Upper lobe of left lung (tissue), 6 donors: ENCODE measurements around the gene OXCT1. TPM values are rescaled to one million over a fixed set of nuclear protein-coding genes. Genes with fewer than 3 reads are reported as not detected.

Experiments used
- ATAC-seq, 2 donors: fragments of 200-7000 bp; cut with Tn5 transposase; one replicate each; pipeline ENCODE4 v1.9.1; 2022; ENCODE audit warnings: mild to moderate bottlenecking in 2 of 2, moderate library complexity in 2 of 2; ENCODE audit not compliant: low FRiP score in 2 of 2
- DNase-seq, 2 donors: peaks; one replicate each; pipeline ENCODE4 v3.0.0-alpha.2; 2019 to 2020
- H3K27ac ChIP-seq, 4 donors: fragments of 200-600 bp; sonication (generic); one replicate each; pipeline ENCODE4 v1.5.1; 2016 to 2019
- H3K27me3 ChIP-seq, 4 donors: fragments of 200-600 bp; sonication (generic); one replicate each; pipeline ENCODE4 v1.5.1; 2017 to 2019
- H3K36me3 ChIP-seq, 4 donors: fragments of 200-600 bp; sonication (generic); one replicate each; pipeline ENCODE4 v1.5.1; 2016 to 2019
- H3K4me1 ChIP-seq, 4 donors: fragments of 200-600 bp; sonication (generic); one replicate each; pipeline ENCODE4 v1.5.1; 2018 to 2019
- H3K4me3 ChIP-seq, 4 donors: fragments of 200-600 bp; sonication (generic); one replicate each; pipeline ENCODE4 v1.5.1; 2017 to 2019; ENCODE audit warnings: mild to moderate bottlenecking in 2 of 4, moderate library complexity in 1 of 4
- H3K9me3 ChIP-seq, 4 donors: fragments of 200-600 bp; sonication (generic); one replicate each; pipeline ENCODE4 v1.5.1; 2018 to 2019
- EP300 ChIP-seq, 4 donors: sonication (generic); formaldehyde crosslinking; IDR thresholded peaks; one replicate each; pipeline ENCODE4 v1.5.1; 2017; ENCODE audit warnings: antibody characterized with exemption in 4 of 4, control low read depth in 2 of 4
- POLR2A ChIP-seq, 4 donors: fragments of 450-650 bp; IDR thresholded peaks; one replicate each; pipeline ENCODE4 v1.5.1; 2016 to 2017; ENCODE audit warnings: antibody characterized with exemption in 4 of 4, mild to moderate bottlenecking in 2 of 4
- POLR2AphosphoS5 ChIP-seq, 2 donors: sonication (generic); formaldehyde crosslinking; IDR thresholded peaks; one replicate each; pipeline ENCODE4 v1.5.1; 2017; ENCODE audit warnings: antibody characterized with exemption in 2 of 2
- WGBS, 2 donors: methylation state at CpG; one replicate each; pipeline ENCODE4 v1.1.5; 2017 to 2018; 5-methylcytosine and 5-hydroxymethylcytosine counted together
- total RNA-seq, 6 donors: library from RNA; depleted of rRNA in 4 of 6; stranded (reverse); fragments of >200 nt in 4 of 6; gene quantifications; one replicate each; pipeline versions ENCODE4 v1.1.0 to v1.2.1, GENCODE V29; 2016 to 2021
- TF ChIP-seq, protein P1 (sequence below), 6 experiments: fragments of 450-650 bp in 4 of 6; fragments of 200-600 bp in 2 of 6; sonication (generic) in 2 of 6; IDR thresholded peaks; one replicate each; pipeline ENCODE4 v1.5.1; 2016 to 2019; ENCODE audit warnings: antibody characterized with exemption in 6 of 6
- donor health status: DM: no; HTN: no; CAD: no; lungs with moderate emphysema.
- donor health status: DM: no; HTN: yes; CAD: no; lungs with severe emphysema.

OXCT1 gene
- total RNA-seq, 6 donors from 2014 or later: 6.4 to 16.3 (median 12.1) TPM

- Histone ChIP-seq H3K4me3 (no peak overlapping the region), H3K27ac (no peak overlapping the region), H3K36me3 (peaks cover 0 to 9% (median 4%) of the 10 kb centered on the region in 4 donors), H3K27me3 (no peaks in the 10 kb centered on the region), H3K9me3 (no peaks in the 10 kb centered on the region), H3K4me1 (no peaks in the 10 kb centered on the region)
- DNase-seq (no peak), ATAC-seq (no peak)
- 95 to 100% methylated on average over 1 of the region's 1 CpG for WGBS, 2 donors
- TF ChIP-seq, protein P1, sequence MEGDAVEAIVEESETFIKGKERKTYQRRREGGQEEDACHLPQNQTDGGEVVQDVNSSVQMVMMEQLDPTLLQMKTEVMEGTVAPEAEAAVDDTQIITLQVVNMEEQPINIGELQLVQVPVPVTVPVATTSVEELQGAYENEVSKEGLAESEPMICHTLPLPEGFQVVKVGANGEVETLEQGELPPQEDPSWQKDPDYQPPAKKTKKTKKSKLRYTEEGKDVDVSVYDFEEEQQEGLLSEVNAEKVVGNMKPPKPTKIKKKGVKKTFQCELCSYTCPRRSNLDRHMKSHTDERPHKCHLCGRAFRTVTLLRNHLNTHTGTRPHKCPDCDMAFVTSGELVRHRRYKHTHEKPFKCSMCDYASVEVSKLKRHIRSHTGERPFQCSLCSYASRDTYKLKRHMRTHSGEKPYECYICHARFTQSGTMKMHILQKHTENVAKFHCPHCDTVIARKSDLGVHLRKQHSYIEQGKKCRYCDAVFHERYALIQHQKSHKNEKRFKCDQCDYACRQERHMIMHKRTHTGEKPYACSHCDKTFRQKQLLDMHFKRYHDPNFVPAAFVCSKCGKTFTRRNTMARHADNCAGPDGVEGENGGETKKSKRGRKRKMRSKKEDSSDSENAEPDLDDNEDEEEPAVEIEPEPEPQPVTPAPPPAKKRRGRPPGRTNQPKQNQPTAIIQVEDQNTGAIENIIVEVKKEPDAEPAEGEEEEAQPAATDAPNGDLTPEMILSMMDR (IDR thresholded peaks at IDR 0.05): no peak
- TF ChIP-seq EP300 (IDR thresholded peaks at IDR 0.05) (no peak), POLR2AphosphoS5 (IDR thresholded peaks at IDR 0.05) (no peak), POLR2A (IDR thresholded peaks at IDR 0.05) (no peak)
Measured at GRCh38 chr5:41827792-41828191, 42.4 kb downstream of the OXCT1 start.

DNA sequence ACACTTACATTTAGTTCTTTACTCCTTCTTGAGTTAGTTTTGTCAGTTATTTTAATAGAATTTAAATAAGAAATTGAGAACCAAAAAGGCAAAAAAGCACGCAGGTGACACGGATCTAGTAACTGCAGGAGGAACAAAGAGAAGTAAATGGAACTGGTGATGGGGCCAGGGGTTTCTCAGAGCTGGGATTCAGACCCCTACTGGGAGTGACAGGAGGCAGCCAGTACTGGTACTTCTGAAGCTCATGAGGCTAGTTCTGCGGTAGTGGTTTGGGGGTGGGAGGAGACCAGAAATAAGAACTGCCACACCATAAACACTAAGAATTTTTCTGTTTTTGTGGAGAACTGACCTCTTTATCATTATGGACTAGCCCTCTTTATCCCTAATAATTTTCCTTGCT is 48.2 kb downstream of the OXCT1 start:
- Histone ChIP-seq H3K27me3 (no peaks in the 10 kb centered on the region), H3K36me3 (no peaks in the 10 kb centered on the region), H3K27ac (no peak overlapping the region), H3K4me1 (no peaks in the 10 kb centered on the region), H3K9me3 (no peaks in the 10 kb centered on the region), H3K4me3 (no peak overlapping the region)
- DNase-seq (no peak), ATAC-seq (no peak)
- TF ChIP-seq POLR2A (IDR thresholded peaks at IDR 0.05) (no peak), EP300 (IDR thresholded peaks at IDR 0.05) (no peak), POLR2AphosphoS5 (IDR thresholded peaks at IDR 0.05) (no peak)
- TF ChIP-seq, protein P1 (IDR thresholded peaks at IDR 0.05): no peak
- 85 to 90% methylated on average over 3 of the region's 3 CpGs for WGBS, 2 donors

GRCh38 chr5:41821051-41821450 is 49.2 kb downstream of the OXCT1 start:
- no peak for ATAC-seq
- no peak overlapping the region for H3K4me3 ChIP-seq
- no peak for TF ChIP-seq POLR2A (IDR thresholded peaks at IDR 0.05)
- TF ChIP-seq, protein P1 (IDR thresholded peaks at IDR 0.05): no peak
- TF ChIP-seq EP300 (IDR thresholded peaks at IDR 0.05): no peak
- no peak for TF ChIP-seq POLR2AphosphoS5 (IDR thresholded peaks at IDR 0.05)
- H3K27ac ChIP-seq: no peak overlapping the region
- no peak for DNase-seq
- H3K36me3 ChIP-seq: no peaks in the 10 kb centered on the region
- no peaks in the 10 kb centered on the region for H3K27me3 ChIP-seq
- H3K9me3 ChIP-seq: no peaks in the 10 kb centered on the region
- no peaks in the 10 kb centered on the region for H3K4me1 ChIP-seq

DNA sequence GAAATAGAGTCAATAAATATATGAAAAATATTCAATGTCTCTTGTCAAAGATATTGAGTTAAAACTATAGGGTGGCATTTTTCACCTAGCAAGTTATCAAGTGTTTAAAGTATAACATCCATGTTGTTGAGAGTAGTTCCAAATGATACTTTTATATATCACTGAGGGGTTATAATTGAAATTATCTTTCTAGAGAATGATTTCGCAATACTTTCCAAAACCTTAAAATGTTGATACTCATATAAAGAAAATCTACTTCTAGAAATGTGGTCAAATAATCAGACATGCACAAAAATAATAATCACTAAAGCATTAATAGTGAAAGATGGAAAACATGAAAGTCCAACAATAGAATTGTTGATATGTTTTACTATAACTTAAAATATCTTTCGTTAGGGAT is 50.1 kb downstream of the OXCT1 start:
- TF ChIP-seq POLR2A (IDR thresholded peaks at IDR 0.05) (no peak), POLR2AphosphoS5 (IDR thresholded peaks at IDR 0.05) (no peak), EP300 (IDR thresholded peaks at IDR 0.05) (no peak)
- TF ChIP-seq, protein P1 (IDR thresholded peaks at IDR 0.05): no peak
- no peaks in the 10 kb centered on the region for H3K27me3 ChIP-seq
- H3K9me3 ChIP-seq: no peaks in the 10 kb centered on the region
- H3K4me1 ChIP-seq: no peaks in the 10 kb centered on the region
- H3K36me3 ChIP-seq: no peaks in the 10 kb centered on the region
- no peak for DNase-seq
- no peak overlapping the region for H3K27ac ChIP-seq
- no peak for ATAC-seq
- H3K4me3 ChIP-seq: no peak overlapping the region
- WGBS, 2 donors: 93 to 97% methylated on average over 2 of the region's 2 CpGs

- no peak for DNase-seq
Measured at GRCh38 chr5:41817625-41818301, 52.5 kb downstream of the OXCT1 start.

More at GRCh38 chr5:41817625-41818301, 52.5 kb downstream of the OXCT1 start:
- Histone ChIP-seq H3K27me3 (no peaks in the 10 kb centered on the region), H3K4me3 (no peak overlapping the region), H3K4me1 (no peaks in the 10 kb centered on the region), H3K9me3 (no peaks in the 10 kb centered on the region), H3K36me3 (no peaks in the 10 kb centered on the region), H3K27ac (no peak overlapping the region)
- no peak for ATAC-seq
- TF ChIP-seq EP300 (IDR thresholded peaks at IDR 0.05): no peak
- TF ChIP-seq, protein P1 (IDR thresholded peaks at IDR 0.05): no peak
